ENCODE results near the gene EIF4E3.

EIF4E3 gene

GRCh38 chr3:71650372-71650771 lies 74.8 kb downstream of the EIF4E3 start:
- DNase-seq (ENCODE audit: low read depth in 1 of 2, low spot score in 1 of 2): no peak

GRCh38 chr3:71649757-71650156 lies 75.4 kb downstream of the EIF4E3 start:
- DNase-seq (ENCODE audit: low read depth in 1 of 2, low spot score in 1 of 2): no peak

- no peak for DNase-seq (ENCODE audit: low read depth in 1 of 2, low spot score in 1 of 2)
Observed at GRCh38 chr3:71647751-71648150, 77.5 kb downstream of the EIF4E3 start.

GRCh38 chr3:71646971-71647370 lies 78.2 kb downstream of the EIF4E3 start:
- no peak for DNase-seq (ENCODE audit: low read depth in 1 of 2, low spot score in 1 of 2)

- DNase-seq (ENCODE audit: low read depth in 1 of 2, low spot score in 1 of 2): no peak
Observed at GRCh38 chr3:71645140-71645539, 80.1 kb downstream of the EIF4E3 start.

GRCh38 chr3:71641674-71642073 lies 83.5 kb downstream of the EIF4E3 start:
- DNase-seq (ENCODE audit: low read depth in 1 of 2, low spot score in 1 of 2): no peak

GRCh38 chr3:71640331-71640983 lies 84.7 kb downstream of the EIF4E3 start:
- no peak for DNase-seq (ENCODE audit: low read depth in 1 of 2, low spot score in 1 of 2)

GRCh38 chr3:71636482-71636881 lies 88.7 kb downstream of the EIF4E3 start:
- no peak for DNase-seq (ENCODE audit: low read depth in 1 of 2, low spot score in 1 of 2)

GRCh38 chr3:71636001-71636400 lies 89.2 kb downstream of the EIF4E3 start:
- no peak for DNase-seq (ENCODE audit: low read depth in 1 of 2, low spot score in 1 of 2)

GRCh38 chr3:71634671-71635070 lies 90.5 kb downstream of the EIF4E3 start:
- no peak for DNase-seq (ENCODE audit: low read depth in 1 of 2, low spot score in 1 of 2)

GRCh38 chr3:71629711-71630110 lies 95.5 kb downstream of the EIF4E3 start:
- no peak for DNase-seq (ENCODE audit: low read depth in 1 of 2, low spot score in 1 of 2)

GRCh38 chr3:71629289-71629688 lies 95.9 kb downstream of the EIF4E3 start:
- DNase-seq (ENCODE audit: low read depth in 1 of 2, low spot score in 1 of 2): no peak

GRCh38 chr3:71628522-71628921 lies 96.7 kb downstream of the EIF4E3 start:
- no peak for DNase-seq (ENCODE audit: low read depth in 1 of 2, low spot score in 1 of 2)

GRCh38 chr3:71625676-71626075 lies 99.5 kb downstream of the EIF4E3 start:
- no peak for DNase-seq (ENCODE audit: low read depth in 1 of 2, low spot score in 1 of 2)
